Mesendoderm (in vitro differentiated cells): ENCODE data around the gene COMP.

Source experiments
- DNase-seq: peaks from one replicate; pipeline ENCODE4 v3.0.0; 2013
- H2AK5ac ChIP-seq: 2 replicates; pipeline ENCODE4 v1.6.1; 2013; ENCODE audit warnings: low read length, inconsistent platforms
- H2BK120ac ChIP-seq: 2 replicates; pipeline ENCODE4 v1.6.1; 2013; ENCODE audit warnings: low read depth, mild to moderate bottlenecking, low read length, moderate library complexity, mixed read lengths
- H2BK15ac ChIP-seq: replicated peaks from 2 replicates; pipeline ENCODE4 v1.6.1; 2013; ENCODE audit warnings: low read depth, mild to moderate bottlenecking, moderate library complexity
- H2BK5ac ChIP-seq: 2 replicates; pipeline ENCODE4 v1.6.1; 2013; ENCODE audit warnings: low read length, inconsistent platforms
- H3K18ac ChIP-seq: 2 replicates; pipeline ENCODE4 v1.6.1; 2013; ENCODE audit warnings: mild to moderate bottlenecking, low read length, mixed read lengths
- H3K23ac ChIP-seq: one replicate; pipeline ENCODE4 v1.6.1; 2013; ENCODE audit warnings: low read length
- H3K27ac ChIP-seq: 2 replicates; pipeline ENCODE4 v1.5.1; 2013; ENCODE audit warnings: low read depth, mild to moderate bottlenecking, inconsistent platforms, low read length, moderate library complexity
- H3K27me3 ChIP-seq: 2 replicates; pipeline ENCODE4 v1.6.1; 2013; ENCODE audit warnings: low read length, control low read depth, mild to moderate bottlenecking, inconsistent platforms; ENCODE audit not compliant: insufficient read depth, poor library complexity
- H3K36me3 ChIP-seq: 2 replicates; pipeline ENCODE4 v1.6.1; 2013; ENCODE audit warnings: low read length, inconsistent platforms; ENCODE audit not compliant: control insufficient read depth, insufficient read depth
- H3K4ac ChIP-seq: one replicate; pipeline ENCODE4 v1.6.1; 2013; ENCODE audit warnings: low read depth, mild to moderate bottlenecking, low read length, moderate library complexity
- H3K4me1 ChIP-seq: 2 replicates; pipeline ENCODE4 v1.6.1; 2013; ENCODE audit warnings: low read depth, low read length, inconsistent platforms; ENCODE audit not compliant: control insufficient read depth
- H3K4me2 ChIP-seq: 2 replicates; pipeline ENCODE4 v1.6.1; 2013; ENCODE audit warnings: low read length
- H3K4me3 ChIP-seq: 2 replicates; pipeline ENCODE4 v1.5.1; 2013; ENCODE audit warnings: mild to moderate bottlenecking, low read length
- H3K56ac ChIP-seq: one replicate; pipeline ENCODE4 v1.6.1; 2013; ENCODE audit warnings: low read length
- H3K79me1 ChIP-seq: 2 replicates; pipeline ENCODE4 v1.6.1; 2013; ENCODE audit warnings: low read length, inconsistent platforms
- H3K79me2 ChIP-seq: 2 replicates; pipeline ENCODE4 v1.6.1; 2013; ENCODE audit warnings: mild to moderate bottlenecking, low read length; ENCODE audit not compliant: control insufficient read depth, insufficient read depth
- H3K9ac ChIP-seq: 2 replicates; pipeline ENCODE4 v1.6.1; 2013; ENCODE audit warnings: low read length, inconsistent platforms
- H4K5ac ChIP-seq: one replicate; pipeline ENCODE4 v1.6.1; 2013; ENCODE audit warnings: low read length
- H4K8ac ChIP-seq: one replicate; pipeline ENCODE4 v1.6.1; 2013; ENCODE audit warnings: low read depth, mild to moderate bottlenecking, control low read depth, low read length, moderate library complexity
- WGBS: extraction: QIAGEN DNeasy Blood & Tissue Kit; methylation state at CpG from one replicate; pipeline ENCODE4 v1.1.7; 2013; ENCODE audit warnings: low lambda C conversion rate, missing lambda C conversion rate; ENCODE audit not compliant: insufficient coverage; ENCODE audit errors: extremely low coverage; 5-methylcytosine and 5-hydroxymethylcytosine counted together

Gene COMP

DNA sequence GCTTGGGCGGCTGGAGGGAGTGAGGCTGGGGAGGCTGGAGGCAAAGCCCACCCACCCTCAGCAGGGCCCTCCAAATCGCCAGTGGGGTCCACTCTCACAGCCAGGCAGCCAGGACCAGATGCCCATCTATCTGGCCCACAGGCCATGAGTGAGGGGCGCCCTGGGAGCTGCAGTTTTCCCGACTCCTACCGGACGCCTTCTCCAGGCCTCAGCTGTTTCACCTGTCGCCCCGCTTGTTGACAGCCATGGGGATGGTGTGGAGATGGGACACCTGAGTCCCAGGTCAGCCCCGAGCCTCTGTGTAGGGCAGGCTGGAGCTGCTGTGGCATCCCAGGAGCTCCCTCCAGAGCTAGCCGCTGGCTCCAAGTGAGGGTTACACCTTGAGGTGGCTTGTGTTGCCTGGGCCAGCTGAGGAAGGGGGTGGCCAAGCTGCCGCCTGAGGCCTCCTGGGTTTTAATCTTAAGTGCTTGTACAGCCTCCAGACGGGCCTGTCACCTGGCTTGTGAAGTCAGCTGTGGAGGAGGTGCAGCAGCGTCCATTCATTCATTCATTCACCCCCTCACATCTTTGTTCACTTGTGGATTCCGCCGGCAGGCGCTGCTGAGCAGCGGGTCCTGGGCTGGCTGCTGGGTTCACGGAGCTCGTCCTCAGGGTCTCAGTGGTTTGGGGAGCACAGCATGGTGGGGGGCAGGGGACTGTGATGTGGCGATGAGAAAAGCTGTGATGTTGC, 52.0 kb downstream of the COMP start:
- Histone ChIP-seq H3K9ac (no peak overlapping the region), H3K56ac (no peak overlapping the region), H3K4me1 (no peaks in the 10 kb centered on the region), H4K8ac (no peak overlapping the region), H2BK15ac (no peak overlapping the region), H2BK5ac (no peak overlapping the region), H2AK5ac (no peak overlapping the region), H3K4me2 (no peak overlapping the region), H3K4ac (no peak overlapping the region), H3K27ac (no peak overlapping the region), H3K27me3 (no peaks in the 10 kb centered on the region), H3K23ac (no peak overlapping the region), H3K79me2 (no peaks in the 10 kb centered on the region), H3K36me3 (no peaks in the 10 kb centered on the region), H3K79me1 (no peaks in the 10 kb centered on the region), H3K4me3 (no peak overlapping the region), H4K5ac (no peak overlapping the region), H2BK120ac (no peak overlapping the region), H3K18ac (no peak overlapping the region)
- no peak for DNase-seq
- no CpG with 5 or more reads among the region's 20 CpGs for WGBS

DNA sequence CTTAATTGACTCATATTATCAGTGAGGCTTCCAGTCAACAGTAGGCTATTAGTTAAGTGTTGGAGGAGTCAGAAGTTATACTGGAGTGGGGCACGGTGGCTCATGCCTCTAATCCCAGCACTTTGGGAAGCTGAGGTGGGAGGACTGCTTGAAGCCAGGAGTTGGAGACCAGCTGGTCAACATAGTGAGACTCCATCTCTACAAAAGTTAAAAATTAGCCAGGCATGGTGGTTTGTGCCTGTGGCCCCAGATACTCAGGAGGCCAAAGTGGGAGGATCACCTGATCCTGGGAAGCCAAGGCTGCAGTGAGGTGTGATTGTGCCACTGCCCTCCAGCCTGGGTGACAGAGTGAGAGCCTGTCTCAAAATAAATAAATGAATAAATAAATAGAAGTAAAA, 53.2 kb downstream of the COMP start:
- H3K4ac ChIP-seq = no peak overlapping the region
- H2AK5ac ChIP-seq = no peak overlapping the region
- H3K18ac ChIP-seq = no peak overlapping the region
- H3K4me1 ChIP-seq = no peaks in the 10 kb centered on the region
- no peaks in the 10 kb centered on the region for H3K27me3 ChIP-seq
- H3K36me3 ChIP-seq = no peaks in the 10 kb centered on the region
- H4K8ac ChIP-seq = no peak overlapping the region
- H2BK15ac ChIP-seq = no peak overlapping the region
- WGBS = no CpG with 5 or more reads among the region's 1 CpG
- DNase-seq = no peak
- H3K27ac ChIP-seq = no peak overlapping the region
- H3K9ac ChIP-seq = no peak overlapping the region
- no peak overlapping the region for H3K23ac ChIP-seq
- H2BK5ac ChIP-seq = no peak overlapping the region
- H3K79me1 ChIP-seq = no peaks in the 10 kb centered on the region
- no peak overlapping the region for H4K5ac ChIP-seq
- no peaks in the 10 kb centered on the region for H3K79me2 ChIP-seq
- no peak overlapping the region for H3K4me3 ChIP-seq
- no peak overlapping the region for H3K4me2 ChIP-seq
- H3K56ac ChIP-seq = no peak overlapping the region
- no peak overlapping the region for H2BK120ac ChIP-seq

DNA sequence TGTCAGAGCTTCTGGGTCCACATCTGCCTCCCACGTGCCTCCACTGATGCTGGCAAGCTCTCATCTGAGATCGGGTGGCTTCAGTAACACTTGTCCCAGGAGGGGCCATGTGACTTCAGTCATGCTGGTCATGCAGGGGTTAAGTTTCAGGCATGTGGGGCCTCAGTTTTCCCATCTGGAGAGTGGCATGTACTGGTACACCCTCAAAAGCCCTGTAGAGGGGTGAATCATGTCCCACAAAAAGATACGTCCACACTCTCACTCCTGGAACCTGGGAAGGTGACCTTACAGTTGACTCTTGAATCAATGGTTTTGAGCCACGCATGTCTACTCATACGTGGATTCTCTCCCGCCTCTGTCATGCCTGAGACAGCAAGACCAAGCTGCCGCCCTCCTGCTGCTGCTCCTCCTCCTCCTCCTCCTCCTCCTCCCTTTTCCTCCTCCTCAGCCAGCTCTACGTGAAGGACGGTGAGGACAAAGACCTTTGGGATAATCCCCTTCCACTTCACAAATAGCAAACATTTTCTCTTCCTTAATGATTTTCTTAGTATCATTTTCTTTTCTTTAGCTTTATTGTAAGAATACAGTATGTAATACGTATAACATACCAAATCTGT, 53.7 kb downstream of the COMP start:
- Histone ChIP-seq H3K79me2 (no peaks in the 10 kb centered on the region), H3K4ac (no peak overlapping the region), H2AK5ac (no peak overlapping the region), H3K18ac (no peak overlapping the region), H3K79me1 (no peaks in the 10 kb centered on the region), H4K5ac (no peak overlapping the region), H2BK5ac (no peak overlapping the region), H3K27me3 (no peaks in the 10 kb centered on the region), H3K56ac (no peak overlapping the region), H3K4me3 (no peak overlapping the region), H4K8ac (no peak overlapping the region), H2BK15ac (no peak overlapping the region), H3K9ac (no peak overlapping the region), H2BK120ac (no peak overlapping the region), H3K27ac (no peak overlapping the region), H3K4me2 (no peak overlapping the region), H3K4me1 (no peaks in the 10 kb centered on the region), H3K36me3 (no peaks in the 10 kb centered on the region), H3K23ac (no peak overlapping the region)
- DNase-seq = no peak
- no CpG with 5 or more reads among the region's 10 CpGs for WGBS

DNA sequence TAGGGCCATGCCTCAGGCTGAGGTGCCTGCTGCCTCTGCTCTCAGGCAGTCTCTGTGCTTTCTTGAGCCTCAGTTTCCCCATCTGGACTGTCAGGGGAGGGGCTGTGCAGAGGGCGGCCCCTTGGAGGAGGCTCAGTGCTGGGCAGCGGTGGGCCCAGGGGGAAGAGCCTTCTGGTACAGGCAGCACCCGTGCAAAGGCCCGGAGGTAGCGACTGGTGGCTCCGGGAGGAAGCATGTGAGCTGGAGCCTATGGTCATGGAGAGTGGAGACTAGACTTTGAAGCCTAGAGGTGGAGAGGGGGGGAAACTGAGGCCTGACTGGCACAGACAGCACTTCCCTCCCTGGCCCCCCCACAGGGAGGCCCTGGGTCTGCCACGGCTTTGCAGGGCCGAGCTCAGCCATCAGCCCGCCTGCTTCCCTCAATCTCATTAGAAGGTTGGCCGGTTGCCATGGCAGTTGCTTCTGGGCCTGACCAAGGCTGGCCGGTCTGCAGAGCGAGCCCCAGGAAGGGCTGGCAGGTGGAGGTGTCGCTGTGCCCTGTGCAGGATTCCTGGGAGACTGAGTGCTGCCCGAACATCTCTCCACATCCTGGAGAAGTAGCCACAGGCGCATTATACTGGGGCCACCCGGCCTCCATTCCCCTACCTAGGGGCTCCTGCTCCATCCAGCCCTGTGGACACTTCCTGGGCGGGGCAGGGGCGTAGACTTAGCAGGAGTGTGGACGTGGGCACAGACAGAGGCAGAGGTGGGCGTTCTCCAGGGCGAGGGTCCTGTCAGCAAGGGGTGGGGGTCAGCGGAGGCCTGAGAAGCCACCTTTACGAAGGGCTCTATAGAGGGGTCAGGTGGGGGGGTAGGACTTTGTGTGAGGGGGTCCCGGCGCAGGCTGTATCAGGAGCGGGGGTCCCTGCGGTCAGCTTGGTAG, 54.4 kb downstream of the COMP start:
- no peaks in the 10 kb centered on the region for H3K27me3 ChIP-seq
- H3K23ac ChIP-seq = no peak overlapping the region
- no peak overlapping the region for H3K4ac ChIP-seq
- no peak overlapping the region for H2BK15ac ChIP-seq
- H3K36me3 ChIP-seq = no peaks in the 10 kb centered on the region
- no peak overlapping the region for H2AK5ac ChIP-seq
- no peaks in the 10 kb centered on the region for H3K79me2 ChIP-seq
- H3K27ac ChIP-seq = no peak overlapping the region
- H3K4me2 ChIP-seq = no peak overlapping the region
- no peak overlapping the region for H2BK120ac ChIP-seq
- no peak overlapping the region for H3K18ac ChIP-seq
- no peaks in the 10 kb centered on the region for H3K4me1 ChIP-seq
- no peak overlapping the region for H3K56ac ChIP-seq
- no peak overlapping the region for H4K5ac ChIP-seq
- H3K9ac ChIP-seq = no peak overlapping the region
- WGBS = no CpG with 5 or more reads among the region's 27 CpGs
- no peaks in the 10 kb centered on the region for H3K79me1 ChIP-seq
- DNase-seq = no peak
- no peak overlapping the region for H3K4me3 ChIP-seq
- no peak overlapping the region for H2BK5ac ChIP-seq
- H4K8ac ChIP-seq = no peak overlapping the region

DNA sequence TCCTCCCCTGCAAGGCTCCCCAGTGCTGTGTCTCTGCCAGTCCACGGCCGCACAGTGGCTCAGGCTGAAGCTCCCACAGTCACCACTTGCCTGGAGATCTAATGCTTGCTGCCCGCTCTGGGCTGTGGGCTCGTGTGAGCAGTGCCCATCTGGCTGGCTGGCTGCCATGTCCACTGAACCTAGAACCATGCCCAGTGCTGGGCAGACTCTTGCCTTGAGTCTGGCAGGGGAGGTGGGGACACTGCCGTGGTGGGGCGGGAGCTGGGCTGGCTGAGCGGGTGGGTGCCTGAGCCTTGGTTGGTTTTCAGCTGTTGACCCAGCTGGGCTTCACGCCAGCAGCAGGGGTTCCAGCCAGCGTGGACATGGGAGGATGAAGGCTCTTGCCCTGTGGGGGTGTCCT, 55.4 kb downstream of the COMP start:
- H2AK5ac ChIP-seq = no peak overlapping the region
- H3K79me2 ChIP-seq = no peaks in the 10 kb centered on the region
- H4K5ac ChIP-seq = no peak overlapping the region
- H3K9ac ChIP-seq = no peak overlapping the region
- no peaks in the 10 kb centered on the region for H3K79me1 ChIP-seq
- no peak overlapping the region for H3K4ac ChIP-seq
- H2BK15ac ChIP-seq = no peak overlapping the region
- H3K4me2 ChIP-seq = no peak overlapping the region
- no peak overlapping the region for H3K18ac ChIP-seq
- no peaks in the 10 kb centered on the region for H3K27me3 ChIP-seq
- no peak overlapping the region for H4K8ac ChIP-seq
- H3K27ac ChIP-seq = no peak overlapping the region
- DNase-seq = no peak
- H3K36me3 ChIP-seq = no peaks in the 10 kb centered on the region
- no peak overlapping the region for H3K23ac ChIP-seq
- no peak overlapping the region for H3K4me3 ChIP-seq
- no peak overlapping the region for H2BK120ac ChIP-seq
- H2BK5ac ChIP-seq = no peak overlapping the region
- H3K56ac ChIP-seq = no peak overlapping the region
- WGBS = no CpG with 5 or more reads among the region's 9 CpGs
- peaks cover 3% of the 10 kb centered on the region for H3K4me1 ChIP-seq
